HEK293 (cell line): ENCODE data around the gene PTRH2.

ENCODE experiments used
- CTCF ChIP-seq: fragments of 450-650 bp; formaldehyde crosslinking; IDR thresholded peaks from 2 replicates; pipeline ENCODE4 v1.5.1; 2016; ENCODE audit warnings: missing biosample characterization, missing genetic modification characterization
- IKZF3 ChIP-seq: fragments of 450-650 bp; IDR thresholded peaks from 2 replicates; pipeline ENCODE4 v1.5.0; 2018; ENCODE audit warnings: missing biosample characterization, mild to moderate bottlenecking, missing genetic modification characterization, moderate library complexity
- MYNN ChIP-seq: fragments of 450-650 bp; formaldehyde crosslinking; IDR thresholded peaks from 2 replicates; pipeline ENCODE4 v1.5.1; 2016; ENCODE audit warnings: missing biosample characterization, missing genetic modification characterization, borderline replicate concordance
- PATZ1 ChIP-seq: fragments of 450-650 bp; formaldehyde crosslinking; IDR thresholded peaks from 2 replicates; pipeline ENCODE4 v1.5.1; 2016; ENCODE audit warnings: missing biosample characterization, missing genetic modification characterization
- TRIM28 ChIP-seq: IDR thresholded peaks from 2 replicates; pipeline ENCODE4 v1.6.1; 2011; ENCODE audit warnings: low read length, control low read depth, borderline replicate concordance
- ZNF121 ChIP-seq: fragments of 450-650 bp; formaldehyde crosslinking; IDR thresholded peaks from 2 replicates; pipeline ENCODE4 v1.5.1; 2016; ENCODE audit warnings: missing biosample characterization, missing genetic modification characterization
- ZNF138 ChIP-seq: fragments of 450-650 bp; formaldehyde crosslinking; IDR thresholded peaks from 2 replicates; pipeline ENCODE4 v1.5.1; 2016; ENCODE audit warnings: missing biosample characterization, missing genetic modification characterization, borderline replicate concordance
- ZNF560 ChIP-seq: fragments of 450-650 bp; formaldehyde crosslinking; IDR thresholded peaks from 2 replicates; pipeline ENCODE4 v1.5.1; 2017; ENCODE audit warnings: missing biosample characterization, missing genetic modification characterization, borderline replicate concordance
- ZNF629 ChIP-seq: fragments of 450-650 bp; formaldehyde crosslinking; IDR thresholded peaks from 2 replicates; pipeline ENCODE4 v1.5.1; 2017; ENCODE audit warnings: missing biosample characterization, missing genetic modification characterization
- ZNF701 ChIP-seq: fragments of 450-650 bp; formaldehyde crosslinking; IDR thresholded peaks from 2 replicates; pipeline ENCODE4 v1.5.1; 2016; ENCODE audit warnings: missing biosample characterization, missing genetic modification characterization
- ZNF768 ChIP-seq: fragments of 450-650 bp; formaldehyde crosslinking; IDR thresholded peaks from 2 replicates; pipeline ENCODE4 v1.5.1; 2018; ENCODE audit warnings: missing biosample characterization, mild to moderate bottlenecking, missing genetic modification characterization
- ZSCAN16 ChIP-seq: fragments of 450-650 bp; formaldehyde crosslinking; IDR thresholded peaks from 2 replicates; pipeline ENCODE4 v1.5.1; 2016; ENCODE audit warnings: missing biosample characterization, missing genetic modification characterization

GRCh38 chr17:59748591-59748990, 41.4 kb upstream of the PTRH2 start:
- TF ChIP-seq IKZF3 (no peak), MYNN (tag by site-specific recombination) (no peak), ZNF629 (no peak), CTCF (tag by site-specific recombination) (no peak), ZNF121 (tag by site-specific recombination) (no peak), TRIM28 (no peak), ZSCAN16 (tag by site-specific recombination) (no peak), PATZ1 (tag by site-specific recombination) (no peak), ZNF701 (tag by site-specific recombination) (no peak), ZNF138 (no peak), ZNF768 (tag by site-specific recombination) (no peak), ZNF560 (no peak)
